Transverse colon (tissue), 4 donors: ENCODE measurements around the gene IDI1. TPM values are rescaled to one million over a fixed set of nuclear protein-coding genes. Genes with fewer than 3 reads are reported as not detected.

Experiments
- DNase-seq: peaks from one replicate; pipeline ENCODE4 v3.0.0-alpha.2; 2019
- H3K27ac ChIP-seq, 4 donors: fragments of 200-600 bp; sonication (generic); 2 replicates each; pipeline ENCODE4 v1.5.1; 2016 to 2018; ENCODE audit warnings: inconsistent platforms in 4 of 4
- H3K27me3 ChIP-seq: fragments of 200-600 bp; sonication (generic); 2 replicates; pipeline ENCODE4 v1.5.1; 2017; ENCODE audit warnings: inconsistent platforms
- H3K36me3 ChIP-seq, 4 donors: fragments of 200-600 bp; sonication (generic); 2 replicates each; pipeline ENCODE4 v1.5.1; 2017 to 2019; ENCODE audit warnings: inconsistent platforms in 4 of 4
- H3K4me1 ChIP-seq, 4 donors: fragments of 200-600 bp; sonication (generic); 2 replicates each; pipeline ENCODE4 v1.5.1; 2017 to 2020; ENCODE audit warnings: inconsistent platforms in 4 of 4
- H3K4me3 ChIP-seq, 4 donors: fragments of 200-600 bp; sonication (generic); 1 replicate in 1 of 4; 2 replicates in 3 of 4; pipeline versions ENCODE4 v1.5.1 to v1.6.1; 2017 to 2019; ENCODE audit warnings: inconsistent platforms in 4 of 4
- H3K9me3 ChIP-seq, 2 donors: fragments of 200-600 bp; sonication (generic); 2 replicates each; pipeline ENCODE4 v1.5.1; 2017 to 2019; ENCODE audit warnings: inconsistent platforms in 2 of 2
- CTCF ChIP-seq, 5 experiments: fragments of 200-600 bp in 3 of 5; fragments of 450-650 bp in 2 of 5; sonication (generic) in 3 of 5; IDR thresholded peaks; 1 replicate in 2 of 5; 2 replicates in 3 of 5; pipeline ENCODE4 v1.5.1; 2016 to 2017; ENCODE audit warnings: antibody characterized with exemption in 5 of 5, inconsistent platforms in 3 of 5, mild to moderate bottlenecking in 2 of 5, moderate library complexity in 1 of 5
- EP300 ChIP-seq: sonication (generic); formaldehyde crosslinking; IDR thresholded peaks from one replicate; pipeline ENCODE4 v1.6.1; 2017; ENCODE audit warnings: antibody characterized with exemption, low read depth
- POLR2A ChIP-seq: fragments of 450-650 bp; IDR thresholded peaks from one replicate; pipeline ENCODE4 v1.6.1; 2016; ENCODE audit warnings: antibody characterized with exemption, mild to moderate bottlenecking, moderate library complexity
- POLR2AphosphoS5 ChIP-seq, 3 donors: sonication (generic); formaldehyde crosslinking; IDR thresholded peaks; one replicate each; pipeline ENCODE4 v1.6.1; 2016; ENCODE audit warnings: antibody characterized with exemption in 3 of 3
- WGBS, 2 donors: methylation state at CpG; one replicate each; pipeline ENCODE4 v1.1.5; 2018; ENCODE audit warnings: low coverage in 1 of 2; 5-methylcytosine and 5-hydroxymethylcytosine counted together
- in situ Hi-C, 4 donors: fragments of 200-750 bp; cut with MboI; loops; one replicate each; pipeline versions ENCODE4 v1.15.0 to v1.15.1; 2017; ENCODE audit warnings: low sequenced_read_pairs in 3 of 4, low pct_ligation_motif_present in 1 of 4, low pct_unique_long_range_greater_than_20kb in 1 of 4
- intact Hi-C: fragments of 100-400 bp; cut with DNase I; formaldehyde crosslinking; loops from one replicate; pipeline ENCODE4 v1.15.1; 2023; ENCODE audit warnings: low total_unique reads
- total RNA-seq, 4 donors: library from RNA; depleted of rRNA; stranded (reverse); fragments of >200 nt; gene quantifications; one replicate each; pipeline ENCODE4 v1.1.0, GENCODE V29; 2016

Gene IDI1
- total RNA-seq, 4 donors from 2014 or later = 31.1 to 81.5 (median 57.1) TPM

GRCh38 chr10:995559-995926, 53.4 kb downstream of the IDI1 start:
- DNase-seq = no peak
- WGBS, 2 donors = 91% methylated on average over 4 to 7 of the region's 7 CpGs

GRCh38 chr10:994836-995558, 53.9 kb downstream of the IDI1 start:
- WGBS, 2 donors = 94 to 95% methylated on average over 6 of the region's 6 CpGs
- intact Hi-C loops = no loop called here

More at GRCh38 chr10:995559-995926, 53.4 kb downstream of the IDI1 start:
- Histone ChIP-seq H3K4me1 (no peaks in the 10 kb centered on the region), H3K36me3 (peaks cover 0 to 67% (median 22%) of the 10 kb centered on the region in 4 donors), H3K9me3 (no peaks in the 10 kb centered on the region), H3K27ac (no peak overlapping the region), H3K4me3 (no peak overlapping the region), H3K27me3 (no peaks in the 10 kb centered on the region)
- in situ Hi-C loops = loop anchor here in 1 of 4 donors (25.0 kb wide), 1 partner anchor 158 kb away; no protein-coding TSS in a partner anchor
- intact Hi-C loops = no loop called here
- TF ChIP-seq EP300 (no peak), CTCF (IDR thresholded peaks at IDR 0.05) (no peak), POLR2AphosphoS5 (IDR thresholded peaks at IDR 0.05) (no peak), POLR2A (no peak)

GRCh38 chr10:992871-993270, 56.0 kb downstream of the IDI1 start:
- TF ChIP-seq POLR2A (no peak), POLR2AphosphoS5 (IDR thresholded peaks at IDR 0.05) (no peak), CTCF (IDR thresholded peaks at IDR 0.05) (no peak), EP300 (no peak)
- Histone ChIP-seq H3K4me3 (no peak overlapping the region), H3K27ac (no peak overlapping the region), H3K27me3 (no peaks in the 10 kb centered on the region), H3K36me3 (peaks cover 0 to 42% (median 10%) of the 10 kb centered on the region in 4 donors), H3K9me3 (no peaks in the 10 kb centered on the region), H3K4me1 (peaks cover 7 to 13% (median 10%) of the 10 kb centered on the region in 4 donors)
- intact Hi-C loops (no loop called here), in situ Hi-C loops (loop anchor here in 1 of 4 donors (25.0 kb wide), 1 partner anchor 156 kb away; no protein-coding TSS in a partner anchor)
- DNase-seq = no peak

More at GRCh38 chr10:994836-995558, 53.9 kb downstream of the IDI1 start:
- Histone ChIP-seq H3K27me3 (no peaks in the 10 kb centered on the region), H3K36me3 (peaks cover 0 to 63% (median 20%) of the 10 kb centered on the region in 4 donors), H3K27ac (no peak overlapping the region), H3K4me1 (peaks cover 0 to 3% (median 0%) of the 10 kb centered on the region in 4 donors), H3K9me3 (no peaks in the 10 kb centered on the region), H3K4me3 (no peak overlapping the region)
- no peak for DNase-seq
- in situ Hi-C loops = loop anchor here in 1 of 4 donors (25.0 kb wide), 1 partner anchor 158 kb away; no protein-coding TSS in a partner anchor
- TF ChIP-seq CTCF (IDR thresholded peaks at IDR 0.05) (no peak), POLR2A (no peak), POLR2AphosphoS5 (IDR thresholded peaks at IDR 0.05) (no peak), EP300 (no peak)

- H3K27me3 ChIP-seq = no peaks in the 10 kb centered on the region
- H3K36me3 ChIP-seq = peaks cover 0 to 38% (median 8%) of the 10 kb centered on the region in 4 donors
- H3K4me3 ChIP-seq = no peak overlapping the region
- 87 to 88% methylated on average over 6 of the region's 6 CpGs for WGBS, 2 donors
- H3K4me1 ChIP-seq = peaks cover 7 to 15% (median 11%) of the 10 kb centered on the region in 4 donors
- H3K27ac ChIP-seq = no peak overlapping the region
- in situ Hi-C loops (loop anchor here in 1 of 4 donors (25.0 kb wide), 1 partner anchor 155 kb away; no protein-coding TSS in a partner anchor), intact Hi-C loops (no loop called here)
- H3K9me3 ChIP-seq = no peaks in the 10 kb centered on the region
- no peak for DNase-seq
- TF ChIP-seq POLR2AphosphoS5 (IDR thresholded peaks at IDR 0.05) (no peak), POLR2A (no peak), CTCF (IDR thresholded peaks at IDR 0.05) (no peak), EP300 (no peak)
Observed at GRCh38 chr10:992467-992866, 56.5 kb downstream of the IDI1 start.
